Measurements from ENCODE around the gene PJVK. TPM values are rescaled to one million over a fixed set of nuclear protein-coding genes. Genes with fewer than 3 reads are reported as not detected.

Gene PJVK
- total RNA-seq, 4 donors from 2014 or later: 0.84 to 6.6 (median 1.2) TPM

- no peak for DNase-seq (ENCODE audit: low spot score in 2 of 2)
- no peak overlapping the region for H3K4me3 ChIP-seq (ENCODE audit: low read depth, poor library complexity, severe bottlenecking)
- WGBS, 2 donors: 65 to 75% methylated on average over 4 of the region's 4 CpGs
- TF ChIP-seq CTCF (IDR thresholded peaks at IDR 0.05) (no peak), POLR2A (IDR thresholded peaks at IDR 0.05) (no peak)
- intact Hi-C loops (cut with DNase I; ENCODE audit: low total_unique reads): no loop called here
These were observed 2.1 kb upstream of the PJVK start for GRCh38 chr2:178448968-178449661.

GRCh38 chr2:178449700-178450523, 1.3 kb upstream of the PJVK start:
- intact Hi-C loops (cut with DNase I; ENCODE audit: low total_unique reads): no loop called here
- peak overlapping the region; percentile 82 for H3K4me3 ChIP-seq (ENCODE audit: low read depth, poor library complexity, severe bottlenecking)
- TF ChIP-seq CTCF (IDR thresholded peaks at IDR 0.05) (no peak), POLR2A (IDR thresholded peaks at IDR 0.05) (no peak)
- WGBS, 2 donors: 6 to 7% methylated on average over 18 of the region's 18 CpGs
- no peak for DNase-seq (ENCODE audit: low spot score in 2 of 2)

- TF ChIP-seq CTCF (IDR thresholded peaks at IDR 0.05): no peak
- TF ChIP-seq POLR2A (IDR thresholded peaks at IDR 0.05): no peak
- no peak for DNase-seq (ENCODE audit: low spot score in 2 of 2)
- intact Hi-C loops (cut with DNase I; ENCODE audit: low total_unique reads): no loop called here
- WGBS, 2 donors: 0% methylated on average over 8 to 10 of the region's 25 CpGs
- peak overlapping the region; percentile 82 for H3K4me3 ChIP-seq (ENCODE audit: low read depth, poor library complexity, severe bottlenecking)
These were observed 729 bp upstream of the PJVK start for GRCh38 chr2:178450524-178450773.

- no peak for TF ChIP-seq CTCF (IDR thresholded peaks at IDR 0.05)
- TF ChIP-seq POLR2A (IDR thresholded peaks at IDR 0.05): no peak
- 95 to 96% methylated on average over 2 of the region's 2 CpGs for WGBS, 2 donors
- DNase-seq (ENCODE audit: low spot score in 2 of 2): no peak
- H3K4me3 ChIP-seq (ENCODE audit: low read depth, poor library complexity, severe bottlenecking): no peak overlapping the region
- intact Hi-C loops (cut with DNase I; ENCODE audit: low total_unique reads): no loop called here
These were observed 1.2 kb downstream of the PJVK start for GRCh38 chr2:178452334-178452733.

- intact Hi-C loops (cut with DNase I; ENCODE audit: low total_unique reads): no loop called here
- DNase-seq (ENCODE audit: low spot score in 2 of 2): no peak
- no peak for TF ChIP-seq POLR2A (IDR thresholded peaks at IDR 0.05)
- no peak overlapping the region for H3K4me3 ChIP-seq (ENCODE audit: low read depth, poor library complexity, severe bottlenecking)
- 66 to 71% methylated on average over 5 of the region's 5 CpGs for WGBS, 2 donors
These were observed 1.7 kb downstream of the PJVK start for GRCh38 chr2:178452870-178453269.

GRCh38 chr2:178455947-178456346, 4.8 kb downstream of the PJVK start:
- intact Hi-C loops (cut with DNase I; ENCODE audit: low total_unique reads): no loop called here

More at GRCh38 chr2:178455947-178456346, 4.8 kb downstream of the PJVK start:
- WGBS, 2 donors: 88 to 89% methylated on average over 5 of the region's 5 CpGs
- no peak overlapping the region for H3K4me3 ChIP-seq (ENCODE audit: low read depth, poor library complexity, severe bottlenecking)
- no peak for DNase-seq (ENCODE audit: low spot score in 2 of 2)
- TF ChIP-seq CTCF (IDR thresholded peaks at IDR 0.05) (no peak), POLR2A (IDR thresholded peaks at IDR 0.05) (no peak)

All from lower leg skin (tissue), 4 donors.